Measurements from ENCODE around the gene GJA4.

DNA sequence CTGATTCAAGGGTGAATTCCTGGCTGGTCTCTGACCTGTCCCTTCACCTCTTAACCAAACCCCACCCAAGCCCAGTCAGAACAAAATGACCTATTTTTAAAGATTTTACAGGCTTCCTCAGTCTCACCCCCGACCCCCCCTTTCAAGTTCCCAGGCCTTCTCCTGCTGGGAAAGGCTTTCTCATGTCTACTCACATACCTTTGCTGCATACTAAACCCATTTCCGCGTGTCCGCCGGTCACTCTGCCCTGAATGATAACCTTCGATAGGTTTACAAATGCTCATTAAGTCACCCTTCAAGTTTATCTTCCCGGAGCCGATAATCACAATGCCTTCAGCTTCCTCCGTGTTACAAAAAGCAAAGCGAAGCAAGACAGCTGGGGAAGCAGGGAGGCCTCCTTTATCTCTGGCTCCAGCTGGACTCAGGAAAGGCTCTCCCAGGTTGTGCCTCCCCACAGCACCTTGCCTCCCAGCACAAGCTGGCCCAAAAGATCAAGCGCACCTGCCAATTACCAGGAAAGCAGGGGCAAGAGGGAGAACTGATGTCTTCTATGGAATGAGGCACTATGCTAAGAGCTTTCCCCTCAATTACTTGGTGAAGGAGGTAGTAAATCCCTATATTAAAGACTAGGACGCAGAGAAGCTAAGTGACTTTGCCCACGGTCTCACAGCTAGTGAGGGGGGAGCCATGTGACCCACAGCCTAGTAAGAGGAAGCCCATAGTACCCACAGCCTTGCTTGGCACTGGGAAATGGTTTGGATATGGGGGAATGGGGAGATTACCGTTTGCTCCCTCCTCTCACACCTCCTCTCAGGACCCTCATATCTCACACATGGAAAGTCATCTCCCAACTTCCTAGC is 50.8 kb downstream of the GJA4 start:
- TF ChIP-seq, protein P1, sequence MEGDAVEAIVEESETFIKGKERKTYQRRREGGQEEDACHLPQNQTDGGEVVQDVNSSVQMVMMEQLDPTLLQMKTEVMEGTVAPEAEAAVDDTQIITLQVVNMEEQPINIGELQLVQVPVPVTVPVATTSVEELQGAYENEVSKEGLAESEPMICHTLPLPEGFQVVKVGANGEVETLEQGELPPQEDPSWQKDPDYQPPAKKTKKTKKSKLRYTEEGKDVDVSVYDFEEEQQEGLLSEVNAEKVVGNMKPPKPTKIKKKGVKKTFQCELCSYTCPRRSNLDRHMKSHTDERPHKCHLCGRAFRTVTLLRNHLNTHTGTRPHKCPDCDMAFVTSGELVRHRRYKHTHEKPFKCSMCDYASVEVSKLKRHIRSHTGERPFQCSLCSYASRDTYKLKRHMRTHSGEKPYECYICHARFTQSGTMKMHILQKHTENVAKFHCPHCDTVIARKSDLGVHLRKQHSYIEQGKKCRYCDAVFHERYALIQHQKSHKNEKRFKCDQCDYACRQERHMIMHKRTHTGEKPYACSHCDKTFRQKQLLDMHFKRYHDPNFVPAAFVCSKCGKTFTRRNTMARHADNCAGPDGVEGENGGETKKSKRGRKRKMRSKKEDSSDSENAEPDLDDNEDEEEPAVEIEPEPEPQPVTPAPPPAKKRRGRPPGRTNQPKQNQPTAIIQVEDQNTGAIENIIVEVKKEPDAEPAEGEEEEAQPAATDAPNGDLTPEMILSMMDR (conservative IDR thresholded peaks at IDR 0.05; ENCODE audit: low read length): no peak
- no peak for TF ChIP-seq EZH2phosphoT487 (IDR thresholded peaks at IDR 0.05; ENCODE audit: borderline replicate concordance, low read depth, low read length)
